D721Med (cell line): ENCODE data around the gene ARAP3.
"Not testable (repeated sequence)": the region's sequence is repeated elsewhere in the genome, so short reads cannot be mapped to it uniquely, and the experiment has no call there.

ENCODE experiments used
- DNase-seq: peaks from one replicate; pipeline ENCODE4 v3.0.0; 2011; ENCODE audit warnings: low spot score; ENCODE audit not compliant: insufficient read length
- FAIRE-seq: peaks from 2 replicates; lab custom pipeline; 2011; peaks lifted over from hg19 to GRCh38; lab: Jason Lieb, UNC
- TF ChIP-seq, protein P1 (sequence below): IDR thresholded peaks from 2 replicates; pipeline ENCODE4 v1.5.1; 2012; ENCODE audit warnings: mild to moderate bottlenecking, control low read depth; ENCODE audit not compliant: insufficient read depth; ENCODE audit errors: missing control alignments

Gene ARAP3

DNA sequence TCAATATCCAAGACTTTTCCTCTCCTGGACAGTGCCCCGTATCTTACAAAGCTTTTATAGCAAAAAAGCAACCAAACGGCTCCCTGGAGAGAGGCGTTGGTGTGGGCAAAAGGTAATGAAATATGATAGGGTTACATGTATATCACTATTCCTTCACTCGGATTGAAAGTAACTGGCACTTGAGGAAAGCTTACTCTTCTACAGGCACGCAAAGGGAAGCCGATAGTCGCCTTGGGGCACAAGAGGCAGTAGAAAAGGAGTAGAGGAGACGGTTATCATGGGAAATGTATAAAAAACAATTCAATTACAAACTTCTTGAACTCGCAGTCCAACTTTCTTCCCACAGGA is 64.4 kb downstream of the ARAP3 start:
- TF ChIP-seq, protein P1, sequence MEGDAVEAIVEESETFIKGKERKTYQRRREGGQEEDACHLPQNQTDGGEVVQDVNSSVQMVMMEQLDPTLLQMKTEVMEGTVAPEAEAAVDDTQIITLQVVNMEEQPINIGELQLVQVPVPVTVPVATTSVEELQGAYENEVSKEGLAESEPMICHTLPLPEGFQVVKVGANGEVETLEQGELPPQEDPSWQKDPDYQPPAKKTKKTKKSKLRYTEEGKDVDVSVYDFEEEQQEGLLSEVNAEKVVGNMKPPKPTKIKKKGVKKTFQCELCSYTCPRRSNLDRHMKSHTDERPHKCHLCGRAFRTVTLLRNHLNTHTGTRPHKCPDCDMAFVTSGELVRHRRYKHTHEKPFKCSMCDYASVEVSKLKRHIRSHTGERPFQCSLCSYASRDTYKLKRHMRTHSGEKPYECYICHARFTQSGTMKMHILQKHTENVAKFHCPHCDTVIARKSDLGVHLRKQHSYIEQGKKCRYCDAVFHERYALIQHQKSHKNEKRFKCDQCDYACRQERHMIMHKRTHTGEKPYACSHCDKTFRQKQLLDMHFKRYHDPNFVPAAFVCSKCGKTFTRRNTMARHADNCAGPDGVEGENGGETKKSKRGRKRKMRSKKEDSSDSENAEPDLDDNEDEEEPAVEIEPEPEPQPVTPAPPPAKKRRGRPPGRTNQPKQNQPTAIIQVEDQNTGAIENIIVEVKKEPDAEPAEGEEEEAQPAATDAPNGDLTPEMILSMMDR = no peak
- no peak for DNase-seq

DNA sequence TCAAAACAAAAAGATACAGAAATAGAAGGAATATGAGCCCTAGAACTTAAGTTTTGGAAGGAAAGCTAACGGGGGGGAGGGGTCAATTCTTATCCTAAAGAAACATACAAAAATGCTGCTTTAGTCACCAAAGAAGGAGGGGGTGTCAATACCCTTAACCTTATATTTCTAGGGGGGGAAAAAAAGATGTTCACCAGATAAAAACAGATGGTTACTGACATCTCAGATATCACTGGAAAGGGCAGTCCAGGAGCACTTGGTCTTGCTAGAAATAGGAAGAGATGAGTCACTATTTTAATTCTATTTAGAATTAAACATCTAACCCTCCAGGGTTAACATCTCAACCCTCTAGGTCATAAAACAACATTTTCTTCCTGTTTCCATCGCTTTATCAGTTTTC is 64.9 kb downstream of the ARAP3 start:
- DNase-seq (no peak), FAIRE-seq (no peak)
- TF ChIP-seq, protein P1 = no peak

More for the DNA sequence above, 64.4 kb downstream of the ARAP3 start:
- no peak for FAIRE-seq

DNA sequence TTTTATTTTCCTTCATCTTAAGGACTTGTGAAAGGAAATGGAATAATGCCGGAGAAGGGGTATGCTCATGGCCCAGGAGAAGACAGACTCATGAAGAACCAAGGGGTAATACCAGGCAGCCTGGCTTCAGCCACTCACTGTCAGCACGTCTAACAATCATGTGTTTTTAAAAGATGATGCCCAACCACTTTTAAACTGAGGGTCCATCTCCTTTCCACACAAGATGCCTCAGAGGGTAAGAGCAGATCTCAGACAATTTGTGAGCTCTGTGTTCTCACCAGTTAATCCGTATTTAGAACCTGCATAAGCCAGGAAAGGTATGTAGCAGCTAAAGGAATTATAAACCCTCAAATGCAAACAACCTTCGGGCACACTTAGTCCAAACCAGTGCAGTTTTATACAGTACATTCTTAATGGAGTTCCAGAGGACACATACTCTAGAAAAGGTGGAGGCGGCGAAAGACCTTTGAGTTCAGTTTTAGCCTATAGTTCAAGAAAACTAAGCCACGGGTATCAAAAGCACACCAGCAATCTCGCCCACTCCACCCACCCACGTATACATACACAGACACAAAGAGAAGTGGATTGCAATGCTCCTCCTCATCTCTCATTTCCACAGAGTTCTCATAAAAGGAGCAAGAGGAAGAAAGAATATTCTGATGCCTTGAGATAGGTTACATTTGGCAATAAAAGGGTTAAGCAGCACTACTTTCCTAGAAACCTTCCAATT is 65.9 kb downstream of the ARAP3 start:
- FAIRE-seq (no peak), DNase-seq (no peak)
- TF ChIP-seq, protein P1 = no peak

DNA sequence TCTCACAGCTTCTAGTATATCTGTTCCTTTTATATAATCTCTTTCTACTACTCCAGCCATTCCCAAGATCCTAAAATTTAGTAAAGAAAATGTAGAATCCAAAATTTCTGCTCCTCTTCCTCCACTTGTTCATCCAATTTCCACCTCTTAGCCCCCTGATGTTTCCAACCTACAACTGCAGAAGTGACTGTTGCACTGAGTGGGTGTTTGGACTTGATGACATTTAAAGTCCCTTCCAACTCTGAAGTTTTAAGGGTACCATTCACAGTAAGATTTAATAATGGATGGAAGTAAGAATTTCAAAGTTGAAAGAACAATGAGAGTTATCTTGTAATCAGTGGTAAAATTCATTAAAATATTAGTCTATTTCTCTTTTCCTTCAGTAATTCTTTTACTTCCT is 68.7 kb downstream of the ARAP3 start:
- DNase-seq = no peak
- TF ChIP-seq, protein P1 = no peak
- FAIRE-seq = no peak

DNA sequence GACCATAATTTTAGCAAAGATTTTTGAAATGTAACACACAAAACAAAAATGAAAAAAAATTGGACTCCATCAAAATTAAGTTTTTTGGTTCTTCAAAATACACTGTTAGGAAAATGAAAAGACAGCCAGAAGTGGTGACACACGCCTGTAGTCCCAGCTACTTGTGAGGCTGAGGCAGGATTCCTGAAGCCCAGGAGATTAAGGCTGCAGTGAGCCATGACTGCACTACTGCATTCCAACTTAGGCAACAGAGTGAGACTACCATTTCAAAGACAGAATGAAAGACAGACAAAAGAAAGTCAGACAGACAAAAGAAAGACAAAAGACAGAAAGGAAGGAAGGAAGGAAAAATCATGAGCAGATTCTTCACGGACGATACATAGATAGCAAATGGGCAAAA is 70.7 kb downstream of the ARAP3 start:
- FAIRE-seq = no peak
- TF ChIP-seq, protein P1 = no peak
- no peak for DNase-seq

DNA sequence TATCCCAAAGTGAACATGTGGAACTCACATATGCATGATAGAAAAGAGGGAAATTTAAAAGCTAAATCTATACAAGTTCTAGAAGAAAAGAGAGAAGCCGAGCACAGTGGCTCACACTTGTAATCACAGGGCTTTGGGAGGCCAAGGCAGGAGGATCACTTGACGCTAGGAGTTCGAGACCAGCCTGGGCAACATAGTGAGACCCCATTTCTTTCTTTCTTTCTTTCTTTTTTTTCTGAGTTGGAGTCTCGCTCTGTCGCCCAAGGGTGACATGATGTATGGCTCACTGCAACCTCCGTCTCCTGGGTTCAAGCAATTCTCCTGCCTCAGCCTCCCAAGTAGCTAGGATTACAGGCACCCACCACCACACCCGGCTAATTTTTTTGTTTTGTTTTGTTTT is 72.1 kb downstream of the ARAP3 start:
- not testable (repeated sequence) for FAIRE-seq, DNase-seq

DNA sequence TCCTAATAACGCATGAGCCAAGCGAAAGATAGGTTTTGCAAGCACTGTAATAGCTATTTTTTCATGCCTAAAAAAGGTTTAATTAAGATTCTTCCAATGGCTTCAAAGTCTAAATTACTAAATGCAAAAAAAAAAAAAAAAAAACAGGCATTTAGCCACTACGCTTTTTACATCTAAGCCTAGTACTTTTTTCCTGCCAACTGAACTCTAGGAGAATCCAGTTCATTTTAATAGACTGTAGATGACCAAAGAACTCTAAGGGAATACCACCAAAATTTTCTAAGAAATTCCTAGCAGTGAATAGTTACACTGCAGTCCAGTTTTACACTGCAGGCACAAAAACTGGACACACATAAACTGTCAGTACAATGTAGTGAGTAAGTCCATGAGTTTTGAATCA is 73.0 kb downstream of the ARAP3 start:
- TF ChIP-seq, protein P1 = no peak
- FAIRE-seq (no peak), DNase-seq (no peak)
